ENCODE measurements around the gene KRTAP4-8.
A peak's percentile ranks its signal among the peaks of the same experiment; 100 is the strongest.
"Not testable (repeated sequence)": the region's sequence is repeated elsewhere in the genome, so short reads cannot be mapped to it uniquely, and the experiment has no call there.

The KRTAP4-8 gene

GRCh38 chr17:41098042-41098441 lies at the start of gene KRTAP4-8:
KRTAP4-8 (minus strand) TSS chr17:41098142; CDS start chr17:41098084, 58 bp downstream.
- DNase-seq (ENCODE audit: low spot score): no peak

GRCh38 chr17:41145261-41145660 lies 47.3 kb upstream of the KRTAP4-8 start:
- DNase-seq (ENCODE audit: low spot score): no peak

GRCh38 chr17:41144846-41145245 lies 46.9 kb upstream of the KRTAP4-8 start:
- DNase-seq (ENCODE audit: low spot score): no peak

GRCh38 chr17:41141361-41141760 lies 43.4 kb upstream of the KRTAP4-8 start:
- no peak for DNase-seq (ENCODE audit: low spot score)

- DNase-seq (ENCODE audit: low spot score): no peak
Measured at GRCh38 chr17:41140360-41141131, 42.6 kb upstream of the KRTAP4-8 start, which contains the start of gene KRTAP4-6. KRTAP4-6 (minus strand) TSS chr17:41140544; CDS start chr17:41140487, 57 bp downstream.

- not testable (repeated sequence) for DNase-seq (ENCODE audit: low spot score)
Measured at GRCh38 chr17:41139865-41140264, 41.9 kb upstream of the KRTAP4-8 start.

- DNase-seq (ENCODE audit: low spot score): no peak
Measured at GRCh38 chr17:41133880-41134735, 36.2 kb upstream of the KRTAP4-8 start.

GRCh38 chr17:41131979-41132378 lies 34.0 kb upstream of the KRTAP4-8 start:
- no peak for DNase-seq (ENCODE audit: low spot score)

- DNase-seq (ENCODE audit: low spot score): no peak
Measured at GRCh38 chr17:41127371-41127770, 29.4 kb upstream of the KRTAP4-8 start.

GRCh38 chr17:41126412-41126811 lies 28.5 kb upstream of the KRTAP4-8 start:
- DNase-seq (ENCODE audit: low spot score): no peak

- no peak for DNase-seq (ENCODE audit: low spot score)
Measured at GRCh38 chr17:41125064-41125463, 27.1 kb upstream of the KRTAP4-8 start.

GRCh38 chr17:41123991-41124371 lies 26.0 kb upstream of the KRTAP4-8 start, which contains the start of gene KRTAP4-12:
KRTAP4-12 (minus strand) TSS chr17:41124182; CDS start chr17:41124122, 60 bp downstream.
- not testable (repeated sequence) for DNase-seq (ENCODE audit: low spot score)

GRCh38 chr17:41123292-41123990 lies 25.5 kb upstream of the KRTAP4-8 start:
- DNase-seq (ENCODE audit: low spot score): not testable (repeated sequence)

- no peak for DNase-seq (ENCODE audit: low spot score)
Measured at GRCh38 chr17:41121742-41122141, 23.8 kb upstream of the KRTAP4-8 start.

GRCh38 chr17:41119696-41120690 lies 22.1 kb upstream of the KRTAP4-8 start:
- peak; percentile 15 for DNase-seq (ENCODE audit: low spot score)

- DNase-seq (ENCODE audit: low spot score): no peak
Measured at GRCh38 chr17:41118721-41119120, 20.8 kb upstream of the KRTAP4-8 start.

- not testable (repeated sequence) for DNase-seq (ENCODE audit: low spot score)
Measured at GRCh38 chr17:41117846-41118386, 20.0 kb upstream of the KRTAP4-8 start, which contains the start of gene KRTAP4-11. KRTAP4-11 (minus strand) TSS chr17:41118373; CDS start chr17:41118315, 58 bp downstream.

GRCh38 chr17:41116297-41116696 lies 18.4 kb upstream of the KRTAP4-8 start:
- DNase-seq (ENCODE audit: low spot score): no peak

- DNase-seq (ENCODE audit: low spot score): no peak
Measured at GRCh38 chr17:41111151-41111885, 13.4 kb upstream of the KRTAP4-8 start.

Measured in NAMALWA (cell line).